Subcutaneous abdominal adipose tissue (tissue), 5 donors: Measurements from ENCODE around the gene SNX20.

ENCODE experiments used
- H3K27ac ChIP-seq: one replicate; pipeline ENCODE4 v1.7.0; 2013; ENCODE audit warnings: low read depth, mild to moderate bottlenecking, inconsistent platforms, low read length, moderate library complexity
- H3K27me3 ChIP-seq, 5 donors: one replicate each; pipeline ENCODE4 v1.7.0; 2013; ENCODE audit warnings: low read length in 5 of 5, inconsistent platforms in 1 of 5; ENCODE audit not compliant: control insufficient read depth in 5 of 5, insufficient read depth in 4 of 5
- H3K36me3 ChIP-seq, 5 donors: one replicate each; pipeline ENCODE4 v1.7.0; 2013; ENCODE audit warnings: low read length in 5 of 5; ENCODE audit not compliant: control insufficient read depth in 5 of 5, insufficient read depth in 5 of 5
- H3K4me1 ChIP-seq, 5 donors: one replicate each; pipeline ENCODE4 v1.7.0; 2013; ENCODE audit warnings: low read length in 5 of 5, mild to moderate bottlenecking in 3 of 5, moderate library complexity in 1 of 5; ENCODE audit not compliant: control insufficient read depth in 5 of 5, insufficient read depth in 5 of 5
- H3K4me3 ChIP-seq, 5 donors: one replicate each; pipeline ENCODE4 v1.7.0; 2013; ENCODE audit warnings: low read length in 5 of 5, low read depth in 1 of 5
- H3K9ac ChIP-seq, 5 donors: one replicate each; pipeline ENCODE4 v1.7.0; 2013; ENCODE audit warnings: low read length in 5 of 5, mild to moderate bottlenecking in 4 of 5, moderate library complexity in 3 of 5
- H3K9me3 ChIP-seq, 5 donors: one replicate each; pipeline ENCODE4 v1.7.0; 2013; ENCODE audit warnings: low read length in 5 of 5; ENCODE audit not compliant: control insufficient read depth in 5 of 5
- donor health status: healthy.
- donor health status: healthy.
- donor health status: healthy.
- donor health status: healthy.
- donor health status: healthy.

Gene SNX20

DNA sequence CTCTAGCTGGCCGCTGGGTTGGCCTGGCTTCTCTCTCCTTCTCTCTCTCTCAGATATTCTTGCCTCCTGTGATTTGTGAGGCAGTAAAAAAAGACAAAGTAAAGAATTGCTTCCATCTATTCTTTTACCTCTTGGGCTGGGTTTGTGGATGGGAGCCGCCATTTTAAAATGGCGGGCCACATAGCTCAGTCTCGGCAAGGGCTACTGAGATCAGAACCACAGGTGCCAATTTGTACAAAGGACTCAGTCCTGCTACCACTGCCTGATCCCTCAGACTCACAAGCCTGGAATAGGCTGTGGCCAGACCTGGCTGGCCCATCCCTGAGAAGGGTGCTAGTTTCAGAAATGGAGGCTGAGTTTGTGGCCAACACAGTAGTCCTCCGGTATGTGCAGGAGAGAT lies 36.4 kb upstream of the SNX20 start:
- Histone ChIP-seq H3K9ac (no peak overlapping the region), H3K36me3 (no peaks in the 10 kb centered on the region), H3K27ac (no peak overlapping the region), H3K27me3 (no peaks in the 10 kb centered on the region), H3K4me3 (no peak overlapping the region), H3K4me1 (peaks cover 3 to 42% (median 25%) of the 10 kb centered on the region in 5 donors), H3K9me3 (no peaks in the 10 kb centered on the region)

- H3K9ac ChIP-seq, result no peak overlapping the region
- peaks cover 3 to 44% (median 27%) of the 10 kb centered on the region in 5 donors for H3K4me1 ChIP-seq
- H3K27ac ChIP-seq, result no peak overlapping the region
- H3K27me3 ChIP-seq, result no peaks in the 10 kb centered on the region
- H3K9me3 ChIP-seq, result no peaks in the 10 kb centered on the region
- no peak overlapping the region for H3K4me3 ChIP-seq
- peaks cover 0 to 1% (median 0%) of the 10 kb centered on the region in 5 donors for H3K36me3 ChIP-seq
Observed at GRCh38 chr16:50717091-50717490, 36.0 kb upstream of the SNX20 start.

DNA sequence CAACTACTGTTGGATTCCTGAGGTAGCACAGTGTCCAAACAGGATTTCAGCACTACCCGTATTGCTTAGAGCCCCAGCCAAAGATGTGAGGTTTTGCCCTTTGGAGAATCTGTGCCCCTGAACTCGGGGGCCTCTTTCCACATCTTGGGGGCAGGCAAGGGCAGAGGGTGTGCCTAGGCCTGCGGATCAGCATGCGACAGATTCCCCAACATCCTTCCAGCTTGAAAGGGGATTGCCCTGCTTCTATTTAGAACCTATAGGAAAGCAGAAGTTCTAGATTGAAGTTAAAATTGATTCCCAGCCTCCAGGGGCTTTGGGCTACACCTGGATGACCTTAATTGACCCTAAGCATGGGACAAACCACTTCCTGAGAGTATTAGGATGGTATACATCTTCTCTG lies 31.8 kb upstream of the SNX20 start:
- no peak overlapping the region for H3K9ac ChIP-seq
- no peak overlapping the region for H3K4me3 ChIP-seq
- peaks cover 3 to 60% (median 37%) of the 10 kb centered on the region in 5 donors for H3K4me1 ChIP-seq
- peaks cover 0 to 10% (median 0%) of the 10 kb centered on the region in 5 donors for H3K36me3 ChIP-seq
- H3K9me3 ChIP-seq, result no peaks in the 10 kb centered on the region
- H3K27me3 ChIP-seq, result no peaks in the 10 kb centered on the region
- no peak overlapping the region for H3K27ac ChIP-seq

DNA sequence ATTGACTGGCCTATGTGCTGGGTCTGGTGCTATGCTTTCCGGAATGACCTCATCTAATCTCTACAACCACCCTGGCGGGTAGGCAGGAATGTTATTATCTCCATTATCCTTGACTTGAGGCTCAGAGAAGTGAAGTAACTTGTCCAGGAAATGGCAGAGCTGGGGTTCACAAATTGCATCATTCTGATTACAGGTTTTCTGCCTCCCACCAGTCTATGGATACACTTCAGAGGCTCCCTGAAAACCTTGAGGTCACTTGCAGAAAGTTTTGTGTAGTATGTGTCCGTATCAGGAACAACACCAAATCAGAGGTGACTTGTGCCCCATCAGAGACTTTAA lies 31.4 kb upstream of the SNX20 start:
- no peaks in the 10 kb centered on the region for H3K27me3 ChIP-seq
- peaks cover 0 to 10% (median 0%) of the 10 kb centered on the region in 5 donors for H3K36me3 ChIP-seq
- no peak overlapping the region for H3K27ac ChIP-seq
- no peak overlapping the region for H3K9ac ChIP-seq
- no peak overlapping the region for H3K4me3 ChIP-seq
- H3K4me1 ChIP-seq, result peaks cover 3 to 62% (median 39%) of the 10 kb centered on the region in 5 donors
- H3K9me3 ChIP-seq, result no peaks in the 10 kb centered on the region

DNA sequence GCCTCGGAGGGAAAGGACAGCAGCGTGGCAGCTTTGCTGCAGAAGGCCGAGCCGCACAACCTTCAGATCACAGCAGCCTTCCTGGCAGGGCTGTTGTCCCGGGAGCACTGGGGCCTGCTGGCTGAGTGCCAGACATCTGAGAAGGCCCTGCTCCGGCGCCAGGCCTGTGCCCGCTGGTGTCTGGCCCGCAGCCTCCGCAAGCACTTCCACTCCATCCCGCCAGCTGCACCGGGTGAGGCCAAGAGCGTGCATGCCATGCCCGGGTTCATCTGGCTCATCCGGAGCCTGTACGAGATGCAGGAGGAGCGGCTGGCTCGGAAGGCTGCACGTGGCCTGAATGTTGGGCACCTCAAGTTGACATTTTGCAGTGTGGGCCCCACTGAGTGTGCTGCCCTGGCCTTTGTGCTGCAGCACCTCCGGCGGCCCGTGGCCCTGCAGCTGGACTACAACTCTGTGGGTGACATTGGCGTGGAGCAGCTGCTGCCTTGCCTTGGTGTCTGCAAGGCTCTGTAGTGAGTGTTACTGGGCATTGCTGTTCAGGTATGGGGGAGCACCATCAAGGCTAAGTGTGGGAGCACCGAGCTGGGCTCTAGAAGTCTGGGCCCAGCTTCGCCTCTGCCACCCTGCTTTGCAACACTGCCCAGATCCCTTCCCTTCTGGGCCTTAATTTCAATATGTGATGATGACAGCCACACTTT lies 30.9 kb upstream of the SNX20 start:
- H3K9ac ChIP-seq, result no peak overlapping the region

DNA sequence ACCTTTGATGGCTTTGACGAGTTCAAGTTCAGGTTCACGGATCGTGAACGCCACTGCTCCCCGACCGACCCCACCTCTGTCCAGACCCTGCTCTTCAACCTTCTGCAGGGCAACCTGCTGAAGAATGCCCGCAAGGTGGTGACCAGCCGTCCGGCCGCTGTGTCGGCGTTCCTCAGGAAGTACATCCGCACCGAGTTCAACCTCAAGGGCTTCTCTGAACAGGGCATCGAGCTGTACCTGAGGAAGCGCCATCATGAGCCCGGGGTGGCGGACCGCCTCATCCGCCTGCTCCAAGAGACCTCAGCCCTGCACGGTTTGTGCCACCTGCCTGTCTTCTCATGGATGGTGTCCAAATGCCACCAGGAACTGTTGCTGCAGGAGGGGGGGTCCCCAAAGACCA lies 29.9 kb upstream of the SNX20 start:
- no peaks in the 10 kb centered on the region for H3K9me3 ChIP-seq
- H3K36me3 ChIP-seq, result peaks cover 0 to 10% (median 0%) of the 10 kb centered on the region in 5 donors
- peaks cover 3 to 58% (median 32%) of the 10 kb centered on the region in 5 donors for H3K4me1 ChIP-seq
- H3K9ac ChIP-seq, result no peak overlapping the region
- no peak overlapping the region for H3K27ac ChIP-seq
- no peak overlapping the region for H3K4me3 ChIP-seq
- H3K27me3 ChIP-seq, result no peaks in the 10 kb centered on the region

More for the DNA sequence above, 30.9 kb upstream of the SNX20 start:
- peaks cover 0 to 10% (median 0%) of the 10 kb centered on the region in 5 donors for H3K36me3 ChIP-seq
- H3K9me3 ChIP-seq, result no peaks in the 10 kb centered on the region
- H3K27me3 ChIP-seq, result no peaks in the 10 kb centered on the region
- H3K4me3 ChIP-seq, result no peak overlapping the region
- H3K27ac ChIP-seq, result no peak overlapping the region
- H3K4me1 ChIP-seq, result peaks cover 3 to 62% (median 34%) of the 10 kb centered on the region in 5 donors

- H3K4me1 ChIP-seq, result peaks cover 3 to 56% (median 30%) of the 10 kb centered on the region in 5 donors
- no peak overlapping the region for H3K9ac ChIP-seq
- no peaks in the 10 kb centered on the region for H3K27me3 ChIP-seq
- H3K36me3 ChIP-seq, result peaks cover 0 to 10% (median 0%) of the 10 kb centered on the region in 5 donors
- H3K4me3 ChIP-seq, result no peak overlapping the region
- no peak overlapping the region for H3K27ac ChIP-seq
- peaks cover 0 to 6% (median 3%) of the 10 kb centered on the region in 5 donors for H3K9me3 ChIP-seq
Observed at GRCh38 chr16:50709980-50710379, 28.9 kb upstream of the SNX20 start.

GRCh38 chr16:50709061-50709684 lies 28.1 kb upstream of the SNX20 start:
- Histone ChIP-seq H3K9ac (no peak overlapping the region), H3K4me1 (peaks cover 2 to 48% (median 22%) of the 10 kb centered on the region in 5 donors), H3K36me3 (peaks cover 0 to 10% (median 0%) of the 10 kb centered on the region in 5 donors), H3K9me3 (peaks cover under 1 to 13% (median 7%) of the 10 kb centered on the region in 5 donors), H3K27me3 (no peaks in the 10 kb centered on the region), H3K27ac (no peak overlapping the region), H3K4me3 (no peak overlapping the region)

- Histone ChIP-seq H3K27me3 (no peaks in the 10 kb centered on the region), H3K9me3 (peaks cover 5 to 19% (median 13%) of the 10 kb centered on the region in 5 donors), H3K9ac (no peak overlapping the region), H3K4me1 (peaks cover 0 to 41% (median 16%) of the 10 kb centered on the region in 5 donors), H3K4me3 (no peak overlapping the region), H3K36me3 (peaks cover 0 to 10% (median 0%) of the 10 kb centered on the region in 5 donors), H3K27ac (no peak overlapping the region)
Observed at GRCh38 chr16:50708373-50709060, 27.4 kb upstream of the SNX20 start.

GRCh38 chr16:50706250-50706649 lies 25.1 kb upstream of the SNX20 start:
- no peak overlapping the region for H3K4me3 ChIP-seq
- no peak overlapping the region for H3K9ac ChIP-seq
- H3K27me3 ChIP-seq, result no peaks in the 10 kb centered on the region
- peaks cover 0 to 4% (median 0%) of the 10 kb centered on the region in 5 donors for H3K36me3 ChIP-seq
- H3K9me3 ChIP-seq, result peaks cover 5 to 19% (median 14%) of the 10 kb centered on the region in 5 donors
- H3K4me1 ChIP-seq, result peaks cover 0 to 22% (median 7%) of the 10 kb centered on the region in 5 donors
- H3K27ac ChIP-seq, result no peak overlapping the region
